Measurements from ENCODE around the gene LINGO4.

Gene LINGO4

DNA sequence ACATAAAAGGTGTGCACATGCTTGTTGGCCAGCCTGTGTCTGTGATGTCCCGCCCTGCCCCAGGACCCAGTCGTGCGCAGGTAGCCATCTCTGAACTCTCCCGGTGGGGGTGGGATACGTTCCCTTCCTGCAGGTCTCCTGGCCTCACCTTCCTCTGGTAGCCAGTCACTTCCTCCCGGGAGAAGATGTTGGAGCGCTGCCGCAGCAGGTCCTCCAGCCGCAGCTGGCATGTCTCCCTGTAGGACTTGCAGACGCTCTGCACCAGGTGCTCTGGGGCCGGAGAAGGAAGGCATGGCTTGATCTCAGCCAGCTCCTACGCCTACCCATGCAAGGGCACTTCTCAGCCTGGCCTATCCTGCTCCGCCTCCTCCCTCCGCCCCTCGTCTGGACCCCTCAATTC is 9.2 kb upstream of the LINGO4 start:
- DNase-seq (ENCODE audit: low spot score), result no peak

DNA sequence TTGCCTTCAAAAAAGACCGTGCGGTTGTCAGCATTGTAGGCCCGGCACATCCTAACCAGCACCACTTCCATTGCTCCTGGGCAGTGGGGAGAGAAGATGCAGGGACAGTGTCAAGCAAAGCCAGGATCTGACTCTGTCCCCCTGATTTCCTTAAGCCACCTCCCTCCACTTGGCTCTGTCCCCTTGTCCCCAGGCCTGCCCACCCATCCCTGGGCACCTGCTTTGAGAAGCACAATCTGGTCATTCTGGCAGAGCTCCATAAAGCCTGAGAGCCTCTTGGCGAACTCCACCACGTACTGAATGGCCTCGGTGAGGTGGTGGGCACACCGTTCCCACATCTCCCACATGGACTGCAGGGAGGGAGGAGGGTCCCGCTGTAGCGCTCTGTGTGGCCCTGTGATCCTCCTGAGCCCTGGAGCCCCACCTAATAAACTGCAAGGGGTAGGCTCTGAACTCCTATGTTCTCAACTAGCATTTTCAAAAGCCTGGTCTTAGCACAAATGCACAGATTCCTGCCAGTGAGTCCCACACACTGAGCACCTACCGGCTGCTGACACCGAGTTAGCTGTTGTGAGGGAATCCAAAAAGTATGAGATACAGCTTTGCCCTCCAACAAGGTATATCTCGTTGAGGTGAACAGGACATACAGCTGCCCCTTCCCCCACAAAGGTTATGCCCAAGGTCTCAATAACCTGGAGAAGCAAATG is 8.2 kb upstream of the LINGO4 start:
- DNase-seq (ENCODE audit: low spot score), result no peak

DNA sequence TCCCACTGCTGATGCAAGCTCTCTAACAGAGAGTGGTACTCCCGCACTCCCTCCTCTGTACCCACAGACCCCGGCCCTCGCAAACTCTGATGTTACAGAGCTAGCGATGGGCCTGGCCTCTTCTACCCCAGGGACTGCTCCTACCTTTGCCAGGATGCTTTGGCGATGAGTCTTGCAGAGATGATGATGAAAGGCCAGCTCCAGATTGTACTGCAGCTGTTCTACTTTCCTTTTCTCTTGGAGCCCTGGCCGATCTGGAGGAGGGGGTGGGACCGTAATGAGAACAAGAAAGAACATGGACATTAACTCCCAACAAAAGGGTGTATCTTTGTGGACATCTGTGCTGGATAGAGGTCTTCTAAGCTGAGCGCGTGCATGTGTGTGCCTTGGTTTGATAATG is 6.0 kb upstream of the LINGO4 start:
- no peak for DNase-seq (ENCODE audit: low spot score)

DNA sequence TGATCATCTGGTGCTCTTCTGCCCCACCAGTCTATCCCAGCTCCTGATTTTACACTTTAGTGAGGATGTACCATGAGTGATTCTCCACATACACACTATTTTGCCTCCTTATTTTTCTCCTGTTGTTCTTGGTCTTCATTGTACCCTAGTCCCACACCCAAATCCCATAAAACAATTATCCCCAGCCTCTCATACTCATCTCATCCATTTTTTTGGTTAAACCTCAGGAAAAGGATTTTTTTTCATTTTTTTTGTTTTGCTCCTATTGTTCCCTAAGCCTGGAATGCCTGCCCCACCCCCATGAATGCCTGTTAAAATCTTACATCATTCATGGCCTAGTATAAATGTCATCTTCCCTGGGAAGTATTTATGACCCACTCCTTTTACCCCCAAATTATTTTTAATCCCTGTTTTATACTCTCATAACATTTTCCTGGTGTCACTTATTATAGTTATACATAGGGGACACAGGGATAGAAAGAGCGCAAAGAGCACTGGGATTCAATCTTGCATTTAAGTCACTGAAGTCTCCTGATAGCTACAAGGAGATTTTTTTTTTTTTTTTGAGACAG is 4.9 kb upstream of the LINGO4 start:
- DNase-seq (ENCODE audit: low spot score), result no peak

DNA sequence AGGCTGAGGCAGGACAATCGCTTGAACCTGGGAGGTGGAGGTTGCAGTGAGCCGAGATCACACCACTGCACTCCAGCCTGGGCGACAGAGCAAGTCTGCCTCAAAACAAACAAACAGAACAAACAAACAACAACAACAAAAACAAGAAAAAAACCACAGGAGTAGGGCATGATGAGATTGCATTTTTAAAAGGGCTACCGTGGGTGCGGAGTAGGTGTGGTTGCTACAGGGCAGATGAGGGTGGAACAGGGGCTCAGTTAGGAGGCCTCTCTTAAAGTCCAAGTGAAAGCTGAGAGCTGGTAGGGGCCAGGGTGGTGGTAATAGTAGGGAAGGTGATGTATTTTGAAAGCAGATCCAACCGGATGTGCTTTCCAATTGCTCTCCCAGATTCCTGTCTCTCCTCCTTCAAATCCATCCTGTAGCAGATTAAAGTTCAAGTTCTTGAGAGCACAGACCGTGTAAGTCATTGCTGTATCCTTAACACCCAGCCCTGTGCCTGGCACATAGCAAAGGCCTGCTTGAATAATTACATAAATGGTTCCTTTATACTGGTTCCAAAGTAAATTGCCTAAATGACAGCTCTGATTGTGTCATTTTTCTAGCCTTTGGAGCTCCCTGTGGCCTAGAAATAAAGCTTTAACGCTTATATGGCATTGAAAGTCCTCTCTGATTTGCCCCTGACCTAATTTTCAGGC is 4.2 kb upstream of the LINGO4 start:
- DNase-seq (ENCODE audit: low spot score), result no peak

DNA sequence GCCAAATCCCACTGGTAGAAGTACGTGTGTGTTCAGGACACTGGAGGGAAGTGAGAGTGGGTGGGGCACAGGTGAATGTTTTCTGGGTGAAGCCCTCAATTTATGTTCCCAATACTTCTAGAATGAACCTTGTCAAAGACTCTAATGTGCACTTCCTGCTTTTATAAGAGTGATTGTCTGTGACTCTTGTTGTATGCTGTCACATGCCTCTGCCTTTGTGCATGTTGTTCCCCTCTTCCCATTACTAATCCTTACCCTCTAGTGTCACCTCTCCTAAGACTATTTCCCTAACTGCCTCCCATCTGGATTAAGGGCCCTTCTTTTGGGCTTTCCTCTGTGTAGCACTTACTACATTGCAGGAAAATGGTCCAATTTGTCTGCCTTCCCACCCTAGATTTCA is 2.5 kb upstream of the LINGO4 start:
- DNase-seq (ENCODE audit: low spot score), result no peak

DNA sequence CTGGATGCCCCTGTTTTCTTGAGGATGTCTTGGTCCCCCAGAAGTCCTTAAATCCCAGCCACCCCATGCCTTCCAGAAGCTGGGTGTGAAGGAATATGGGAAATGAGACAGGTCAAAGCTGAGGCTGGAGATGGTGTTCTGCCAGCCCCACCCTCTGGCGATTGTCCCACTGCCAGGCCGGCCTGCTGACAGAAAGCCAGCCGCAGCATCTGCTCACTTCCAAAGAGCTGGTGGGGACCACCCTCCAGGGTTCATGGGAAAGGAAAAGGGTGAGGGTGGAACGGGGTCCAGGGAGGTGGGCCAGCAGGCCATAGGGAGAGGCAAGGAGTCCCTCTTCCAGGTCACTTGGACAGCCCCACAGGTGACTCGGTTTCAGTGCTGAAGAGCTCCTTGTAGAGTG is 1.9 kb upstream of the LINGO4 start:
- DNase-seq (ENCODE audit: low spot score), result no peak

DNA sequence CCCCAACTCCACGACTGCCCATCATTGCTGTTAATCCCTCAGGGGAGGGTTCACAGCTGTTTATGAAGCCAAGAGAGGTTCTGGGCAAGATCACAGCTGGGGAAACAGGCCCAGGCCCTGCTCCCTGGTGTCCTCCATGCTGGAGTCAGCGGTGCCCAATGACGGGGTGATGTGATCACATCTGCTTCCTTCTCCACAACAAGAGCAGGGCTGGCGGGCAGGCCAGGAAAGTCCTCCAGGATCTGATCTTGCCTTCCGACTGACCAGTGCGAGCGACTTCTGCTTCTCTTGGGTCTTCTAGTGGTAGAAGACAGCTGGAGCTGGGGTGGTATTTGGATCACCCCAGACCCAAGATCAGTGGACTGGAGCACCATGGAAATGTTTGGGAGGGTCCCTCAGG is 951 bp upstream of the LINGO4 start:
- DNase-seq (ENCODE audit: low spot score), result no peak

DNA sequence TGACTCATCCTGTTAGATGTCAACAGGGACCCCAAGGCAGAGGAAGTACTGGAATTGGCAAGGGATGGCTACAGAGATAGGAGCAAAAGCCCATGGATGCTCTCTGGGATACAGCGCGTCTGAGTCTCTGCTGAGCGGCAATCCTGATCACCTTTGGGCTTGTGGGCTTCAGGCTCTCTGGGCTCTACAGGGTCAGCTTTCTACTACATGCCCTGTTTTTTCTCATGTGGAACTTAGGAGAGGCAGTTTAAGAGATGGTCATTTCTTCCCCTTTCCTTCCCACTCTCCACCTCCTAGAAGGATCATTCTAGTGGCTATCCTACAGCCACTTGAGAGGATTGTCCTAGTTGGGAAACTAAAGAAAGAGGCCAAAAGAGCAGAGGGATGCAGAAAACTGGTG is 1.3 kb downstream of the LINGO4 start:
- DNase-seq (ENCODE audit: low spot score), result no peak

DNA sequence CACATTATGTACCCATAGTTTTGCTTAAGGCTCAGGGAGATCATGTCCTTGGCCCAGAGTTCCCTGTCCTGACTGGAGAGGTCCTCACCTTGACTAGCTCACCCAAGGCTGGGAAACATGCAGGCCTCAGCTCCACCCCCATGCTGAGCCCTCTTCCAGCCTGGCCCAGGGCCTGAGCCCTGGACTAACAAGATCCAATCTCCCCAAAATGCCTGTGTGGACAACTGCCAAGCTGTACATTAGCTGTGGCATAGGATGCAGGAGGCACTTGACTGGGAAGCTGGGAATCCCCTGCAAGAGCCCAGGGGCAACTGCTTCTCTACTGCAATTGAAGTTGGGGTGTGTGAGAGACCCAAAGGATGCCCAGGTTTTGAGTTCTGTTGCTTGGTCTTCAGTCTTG is 2.1 kb downstream of the LINGO4 start:
- no peak for DNase-seq (ENCODE audit: low spot score)

DNA sequence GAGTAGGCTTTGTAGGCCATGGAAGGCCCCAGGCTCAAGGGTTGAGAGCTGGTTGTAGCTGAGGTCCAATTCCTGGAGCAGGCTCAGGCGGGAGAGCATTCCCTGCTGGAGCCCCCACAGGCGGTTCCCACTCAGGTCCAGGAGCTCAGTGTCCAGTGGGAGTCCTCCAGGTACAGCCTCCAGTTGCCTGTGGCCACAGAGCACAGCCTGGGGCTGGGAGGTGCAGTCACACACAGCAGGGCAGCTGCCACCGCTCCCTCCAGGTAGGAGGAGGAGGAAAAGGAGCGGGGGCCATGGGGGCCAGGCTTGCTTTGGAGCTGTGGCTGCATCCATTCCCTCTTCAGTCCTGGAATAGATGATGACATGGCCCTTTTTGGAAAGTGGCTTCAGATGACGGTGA is 2.8 kb downstream of the LINGO4 start:
- no peak for DNase-seq (ENCODE audit: low spot score)

DNA sequence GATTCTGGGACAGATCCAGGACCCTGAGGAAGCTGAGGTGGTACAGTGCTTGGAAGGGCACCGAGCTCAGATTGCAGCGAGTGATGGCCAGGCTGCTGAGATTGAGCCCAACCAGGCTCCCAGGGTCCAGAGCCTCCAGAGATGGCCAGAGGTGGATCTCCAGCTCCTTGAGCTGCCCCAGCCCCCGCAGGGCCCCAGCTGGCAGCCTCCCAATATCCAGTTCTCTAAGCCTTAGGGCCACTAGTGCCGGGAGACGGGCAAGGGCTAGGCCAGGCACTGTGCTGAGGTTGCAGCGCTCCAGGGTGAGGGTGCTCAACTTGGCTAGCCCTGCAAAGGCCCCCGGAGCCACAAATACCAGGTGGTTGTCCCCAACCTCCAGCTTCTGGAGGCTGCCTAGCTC is 3.4 kb downstream of the LINGO4 start:
- DNase-seq (ENCODE audit: low spot score), result no peak

DNA sequence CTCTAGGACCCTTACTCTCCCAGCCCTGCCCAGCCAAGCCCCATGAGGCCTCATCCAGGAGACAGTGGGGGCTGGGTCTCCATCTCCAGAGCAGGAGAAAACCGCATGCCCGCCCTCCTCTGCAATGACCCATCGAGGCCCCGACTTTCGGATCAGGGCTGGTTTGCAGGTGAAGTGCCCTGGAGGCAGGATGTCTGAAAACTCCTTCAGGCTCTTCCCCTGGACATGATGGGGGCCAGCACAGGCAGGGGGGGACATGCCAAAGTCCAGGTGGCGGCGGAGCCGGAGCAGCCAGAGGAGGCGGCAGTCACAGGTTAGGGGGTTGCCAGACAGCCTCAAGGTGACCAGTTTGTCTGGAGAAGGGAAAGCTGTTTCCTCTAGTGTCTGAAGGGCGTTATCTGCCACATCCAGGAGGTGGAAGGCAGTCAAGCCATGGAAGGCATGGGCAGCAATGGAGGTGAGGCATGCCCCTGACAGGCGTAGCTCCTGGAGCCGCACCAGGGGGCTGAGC is 3.9 kb downstream of the LINGO4 start:
- DNase-seq (ENCODE audit: low spot score), result no peak

DNA sequence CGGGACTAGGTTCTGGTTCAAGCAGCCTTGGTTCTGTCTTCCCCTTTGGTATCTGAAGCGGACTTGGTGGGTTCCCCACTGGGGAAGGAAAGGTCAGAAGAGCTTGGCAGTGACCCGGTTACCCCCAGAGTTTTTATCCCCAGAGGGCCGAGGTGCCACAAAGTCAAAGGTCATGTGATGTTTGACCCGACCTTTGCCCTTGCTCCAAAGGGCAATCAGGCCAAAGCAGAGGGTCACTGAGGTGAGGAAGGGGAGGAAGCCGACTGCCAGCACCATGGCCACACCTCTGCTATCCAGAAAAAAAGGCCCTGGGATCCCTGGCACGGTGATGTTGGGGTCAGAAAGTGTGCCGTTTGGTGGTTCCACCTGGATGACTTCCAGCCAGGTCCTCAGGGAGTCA is 4.4 kb downstream of the LINGO4 start:
- DNase-seq (ENCODE audit: low spot score), result no peak

DNA sequence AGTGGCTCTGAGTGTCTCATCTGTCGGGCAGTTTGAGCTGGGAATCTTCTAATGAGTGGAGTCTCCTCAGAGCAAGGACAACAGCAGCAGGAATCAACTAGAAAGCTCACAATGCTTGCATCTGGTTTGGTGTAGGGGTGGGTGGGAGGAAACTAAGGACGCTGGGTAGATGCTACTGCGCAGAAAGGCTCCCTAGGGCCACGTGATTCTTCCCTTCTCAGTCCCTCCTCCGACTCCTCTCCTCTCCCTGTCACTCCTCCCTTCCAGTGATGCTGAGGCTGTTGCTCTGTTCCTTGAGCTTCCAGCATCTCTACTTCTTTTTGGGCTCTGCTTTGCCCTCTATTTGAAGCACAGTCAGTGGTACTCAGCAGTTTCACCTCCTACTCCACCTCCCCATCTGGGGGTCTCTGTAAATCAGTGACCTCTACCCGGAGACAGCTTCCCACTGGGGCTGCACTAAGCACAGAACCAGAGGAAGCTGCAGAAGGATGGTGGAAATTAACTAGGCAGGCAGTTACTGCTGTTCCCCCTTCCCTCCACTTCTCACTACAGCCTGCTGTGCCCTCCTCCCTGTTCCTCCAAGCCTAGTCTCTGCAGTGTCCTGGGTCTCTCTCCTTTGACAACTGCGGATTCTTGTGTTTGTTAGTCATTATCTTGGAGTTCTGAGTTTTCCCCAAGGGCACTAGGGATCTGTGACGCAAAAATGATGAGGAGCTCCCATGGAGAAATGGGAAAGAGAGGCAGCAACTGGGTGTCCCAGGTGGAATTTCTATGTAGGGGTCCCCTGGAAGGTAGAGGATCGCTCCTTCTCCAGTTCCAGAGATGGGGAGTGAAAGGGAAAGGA is 5.8 kb downstream of the LINGO4 start:
- no peak for DNase-seq (ENCODE audit: low spot score)

DNA sequence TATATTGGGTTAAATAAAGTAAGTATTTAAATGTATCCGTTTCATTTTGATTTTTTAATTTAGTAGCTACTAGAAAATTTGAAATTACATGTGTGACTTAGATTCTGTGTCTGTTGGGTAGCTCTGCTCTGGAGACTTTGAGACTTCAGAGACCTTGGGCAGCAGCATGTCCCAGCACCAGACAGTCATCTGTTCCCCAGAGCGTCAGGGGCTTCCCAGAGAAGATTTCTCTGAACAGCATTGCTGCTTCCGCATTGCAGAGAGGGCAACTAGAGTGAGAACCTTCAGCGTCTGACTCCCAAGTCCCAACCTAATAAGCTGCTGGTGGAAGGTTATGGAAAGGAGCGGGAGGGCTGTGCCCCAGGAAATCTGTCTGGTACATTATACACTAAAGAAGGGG is 6.6 kb downstream of the LINGO4 start:
- no peak for DNase-seq (ENCODE audit: low spot score)

DNA sequence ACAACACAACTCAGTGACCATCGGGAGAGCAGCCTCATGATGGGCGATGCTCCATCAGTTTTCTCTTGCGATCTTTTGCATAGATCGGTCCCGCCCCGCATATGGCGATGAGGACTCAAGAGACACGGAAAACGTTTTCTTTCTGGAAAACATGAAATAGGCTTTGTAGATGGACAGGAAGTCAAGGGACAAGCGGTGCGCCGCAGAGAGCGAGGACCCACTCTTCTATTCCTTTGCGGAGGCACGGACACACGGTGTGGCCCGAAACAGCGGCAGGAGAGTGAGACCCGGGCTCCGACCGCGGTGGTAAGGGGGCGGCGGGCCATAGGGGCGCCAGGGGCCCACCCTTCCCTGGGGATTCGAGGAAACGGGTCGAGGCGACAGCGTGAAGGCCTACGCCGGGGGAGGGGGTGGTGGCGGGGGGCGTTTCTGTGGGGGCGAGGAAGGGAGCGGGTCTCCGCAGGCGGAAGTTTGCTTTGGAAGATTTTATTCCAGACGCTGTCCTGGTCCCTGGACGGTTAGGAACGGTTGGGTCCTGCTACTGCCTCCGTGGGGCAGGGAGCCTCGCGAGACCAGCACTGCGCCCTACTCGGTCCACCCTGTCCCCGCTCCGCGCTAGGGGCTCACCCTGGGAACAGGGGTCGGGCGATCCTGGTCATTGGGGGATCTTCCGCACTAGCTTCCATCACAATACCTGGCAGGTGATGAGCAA is 14.1 kb downstream of the LINGO4 start:
- DNase-seq (ENCODE audit: low spot score), result no peak

DNA sequence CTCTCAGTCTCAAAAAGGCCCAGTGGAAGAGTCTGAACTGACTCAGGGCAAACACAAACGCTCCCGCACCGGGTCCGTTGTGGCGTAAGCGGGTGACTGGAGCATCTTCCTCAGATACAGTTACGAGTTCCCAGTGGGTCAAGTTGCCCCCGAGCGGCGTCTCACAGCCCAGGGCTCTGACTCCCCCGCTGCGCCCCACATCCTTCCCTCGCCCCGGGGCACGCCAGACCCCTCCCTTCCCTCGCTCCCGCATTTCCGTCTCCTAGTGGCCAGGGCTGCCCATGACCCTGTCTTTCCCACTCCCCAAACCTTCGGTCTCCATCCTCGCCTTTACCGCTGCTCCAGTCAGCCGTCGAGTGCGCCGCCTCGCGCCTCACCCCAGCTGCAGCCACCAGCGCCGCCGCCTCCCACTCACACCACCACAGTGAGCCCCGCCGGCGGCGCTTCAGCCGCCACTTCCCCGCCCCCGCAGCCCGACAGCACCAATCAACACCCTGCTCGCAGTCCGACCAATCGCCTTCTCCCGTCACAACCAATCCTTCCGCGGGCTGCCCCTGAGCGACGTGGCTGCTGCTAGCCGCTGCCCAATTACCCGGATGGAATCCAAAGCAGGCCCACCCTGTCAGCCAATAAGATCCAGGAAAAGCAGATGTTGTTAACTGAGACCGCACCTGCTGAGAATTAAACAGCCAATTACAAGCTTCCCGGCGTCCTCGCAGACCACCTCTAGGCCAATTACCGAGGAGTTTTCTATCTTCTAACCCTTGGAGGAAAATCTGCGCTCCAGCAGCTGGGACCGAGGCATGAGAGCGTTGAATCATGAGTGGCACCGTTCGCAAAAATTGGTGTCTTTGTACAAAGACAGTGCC is 14.9 kb downstream of the LINGO4 start, which contains the start of gene TDRKH:
TSS of gene TDRKH (minus strand) at position 430 of the 869 bp plus-strand sequence. CDS start 7,478 bp downstream, outside the sequence.
- DNase-seq (ENCODE audit: low spot score), result peak; percentile 97

DNA sequence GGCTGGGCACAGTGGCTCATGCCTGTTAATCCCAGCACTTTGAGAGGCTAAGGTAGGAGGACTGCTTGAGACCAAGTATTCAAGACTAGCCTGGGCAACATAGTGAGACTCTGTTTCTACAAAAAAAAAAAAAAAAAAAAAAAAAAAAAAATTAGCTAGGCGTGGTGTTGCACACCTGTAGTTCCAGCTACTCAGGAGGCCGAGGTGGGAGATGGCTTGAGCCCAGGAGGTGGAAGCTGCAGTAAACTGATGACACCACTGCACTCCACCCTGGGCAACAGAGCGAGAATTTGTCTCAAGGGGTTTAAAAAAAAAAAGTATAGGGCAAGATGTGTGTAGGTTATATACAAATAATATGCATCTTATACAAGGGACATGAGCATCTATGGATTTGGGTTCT is 17.5 kb downstream of the LINGO4 start:
- DNase-seq (ENCODE audit: low spot score), result no peak

DNA sequence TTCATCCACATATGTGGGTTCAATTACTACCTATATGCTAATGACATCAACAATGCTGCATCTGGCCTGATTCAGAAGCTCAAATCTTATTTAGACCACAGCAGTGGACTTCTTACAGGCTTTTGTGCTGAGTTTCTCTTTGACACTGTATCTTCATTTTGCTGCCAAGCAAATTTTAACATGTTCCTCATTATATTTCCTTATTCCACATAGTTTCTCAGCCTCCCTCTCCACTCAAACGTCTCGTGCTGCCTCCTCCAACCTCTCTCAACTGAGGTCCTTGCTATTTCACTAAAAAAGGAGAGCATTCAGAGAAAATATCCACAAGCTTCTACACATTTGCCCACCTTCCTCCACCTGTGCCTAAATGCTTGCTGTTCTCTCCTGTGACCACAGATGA is 21.4 kb downstream of the LINGO4 start:
- DNase-seq (ENCODE audit: low spot score), result no peak

DNA sequence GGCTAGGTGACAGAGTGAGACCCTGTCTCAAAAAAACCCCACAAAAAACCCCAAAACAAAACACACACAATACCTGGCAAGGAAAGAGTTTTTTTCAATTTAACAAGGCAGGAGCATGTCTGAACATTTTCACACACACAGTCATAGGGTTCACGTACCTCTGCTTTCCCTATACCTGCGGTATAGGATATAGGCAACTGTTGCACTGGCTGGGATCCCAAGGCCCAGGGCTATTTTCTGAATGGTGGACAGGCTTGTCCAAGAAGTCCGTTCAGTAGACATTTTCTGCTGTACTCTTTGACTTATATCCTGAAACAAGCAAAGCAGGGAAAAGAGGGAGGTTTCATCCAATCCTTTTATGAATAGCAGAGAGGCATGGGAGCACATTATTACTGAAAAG is 22.5 kb downstream of the LINGO4 start:
- DNase-seq (ENCODE audit: low spot score), result no peak
